GM21576 (cell line): Measurements from ENCODE around the gene ALDH5A1.

Experiments
- ATAC-seq: cut with Tn5 transposase; IDR thresholded peaks from one replicate; pipeline ENCODE4 v1.9.1; 2021; ENCODE audit warnings: mild to moderate bottlenecking, moderate library complexity; ENCODE audit not compliant: unreplicated experiment

The ALDH5A1 gene

GRCh38 chr6:24564081-24564480 lies 69.3 kb downstream of the ALDH5A1 start:
- ATAC-seq: no peak

DNA sequence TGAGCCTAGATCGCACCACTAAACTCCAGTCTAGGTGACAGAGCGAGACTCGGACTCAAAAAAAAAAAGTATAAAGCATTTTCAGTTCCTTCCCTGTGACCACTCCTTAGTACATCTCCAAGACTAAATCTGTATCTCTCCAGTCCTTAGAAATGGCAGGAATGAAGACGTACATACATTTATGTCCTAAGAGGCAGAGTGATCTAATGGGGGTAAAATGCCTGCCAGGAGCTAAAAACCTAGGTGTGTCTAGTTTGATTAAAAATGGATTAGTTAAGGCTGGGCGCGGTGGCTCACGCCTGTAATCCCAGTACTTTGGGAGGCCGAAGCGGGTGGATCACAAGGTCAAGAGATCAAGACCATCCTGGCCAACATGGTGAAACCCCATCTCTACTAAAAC lies 70.4 kb downstream of the ALDH5A1 start:
- ATAC-seq: no peak

DNA sequence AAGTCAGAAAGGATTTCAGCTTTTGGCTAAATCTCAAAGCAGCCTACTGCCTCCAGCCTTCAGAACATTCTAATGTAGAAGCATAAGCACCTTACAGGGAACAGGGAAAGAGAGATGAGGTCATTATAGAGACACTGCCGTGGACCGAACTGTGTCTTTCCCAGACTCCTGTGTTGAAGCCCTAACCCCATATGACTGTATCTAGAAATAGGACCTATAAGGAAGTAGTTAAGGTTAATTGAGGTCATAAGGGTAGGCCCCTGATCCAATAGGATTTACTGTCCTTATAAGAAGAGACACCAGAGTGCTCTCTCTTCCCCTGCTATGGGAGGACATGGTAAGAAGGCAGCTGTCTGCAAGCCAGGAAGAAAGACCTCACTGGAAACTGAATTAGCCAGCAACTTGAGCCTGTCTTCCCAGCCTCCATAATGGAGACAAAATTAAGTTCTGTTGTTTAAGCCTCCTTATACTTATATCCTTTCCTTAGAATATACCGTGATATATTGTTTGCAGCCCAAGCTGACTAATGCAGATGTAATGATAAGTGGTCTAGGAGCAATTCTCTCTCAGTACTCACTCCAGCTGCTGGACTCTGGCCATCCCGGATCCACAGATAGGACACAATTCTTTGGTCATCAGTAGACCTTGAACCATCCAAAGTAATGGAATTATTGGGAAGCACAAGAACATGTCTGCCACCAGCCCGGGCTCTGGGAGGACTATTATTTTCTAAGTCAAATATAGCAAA lies 71.4 kb downstream of the ALDH5A1 start:
- no peak for ATAC-seq

DNA sequence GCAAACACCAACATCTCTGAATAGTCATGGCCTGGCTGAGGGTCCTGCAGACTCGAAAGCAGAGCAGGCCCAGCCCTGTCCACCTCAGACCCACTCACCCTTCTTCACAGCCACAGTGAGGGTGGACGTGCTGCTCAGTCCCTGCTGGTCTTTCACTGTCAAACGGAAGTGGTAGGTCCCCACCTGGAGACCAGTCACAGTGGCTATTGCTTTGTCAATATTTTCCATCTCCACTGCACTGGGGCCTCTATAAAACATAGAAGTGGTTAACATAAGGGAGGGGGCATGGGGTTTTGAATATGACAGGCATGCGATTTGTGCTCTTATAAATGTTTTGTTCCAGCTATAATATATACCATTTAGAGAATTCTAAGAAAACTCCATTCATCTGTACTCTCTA lies 73.9 kb downstream of the ALDH5A1 start:
- ATAC-seq: no peak

DNA sequence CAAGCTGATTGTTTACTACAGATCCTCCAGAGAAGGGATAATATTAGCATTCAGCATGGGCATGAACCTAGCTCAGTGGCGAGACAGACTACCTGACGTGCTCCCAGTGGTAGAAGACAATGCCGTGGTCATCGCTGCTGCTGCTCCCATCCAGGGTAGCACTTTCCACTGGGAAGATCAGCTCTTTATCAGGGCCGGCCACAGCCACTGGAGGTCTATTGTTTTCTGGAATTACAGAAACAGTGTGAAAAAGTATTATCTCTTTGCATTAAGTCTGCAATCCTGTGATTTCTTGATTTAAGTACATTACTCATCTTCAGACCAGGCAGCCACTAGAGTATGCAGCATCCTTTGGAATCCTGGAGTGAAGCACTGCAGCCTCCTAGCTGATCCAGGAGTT lies 75.0 kb downstream of the ALDH5A1 start:
- ATAC-seq: no peak

- ATAC-seq: no peak
Measured at GRCh38 chr6:24571361-24571760, 76.6 kb downstream of the ALDH5A1 start.

GRCh38 chr6:24574809-24575208 lies 80.0 kb downstream of the ALDH5A1 start:
- ATAC-seq: peak; percentile 95

DNA sequence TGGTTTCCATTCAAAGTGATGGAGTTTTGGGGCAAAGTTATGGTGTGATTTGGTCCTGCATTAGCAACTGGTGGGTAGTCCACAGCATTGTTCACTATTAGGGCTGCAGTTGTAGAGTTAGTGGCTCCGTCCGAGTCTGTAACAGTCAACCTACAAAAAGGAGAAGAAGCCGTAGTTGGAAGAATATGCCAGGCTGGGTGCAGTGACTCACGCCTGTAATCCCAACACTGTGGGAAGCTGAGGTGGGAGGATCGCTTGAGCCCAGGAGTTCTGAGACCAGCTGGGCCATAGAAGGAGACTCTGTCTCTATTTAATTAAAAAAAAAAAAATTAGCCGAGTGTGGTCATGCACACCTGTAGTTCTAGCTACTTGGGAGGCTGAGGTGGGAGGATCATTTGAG lies 81.7 kb downstream of the ALDH5A1 start:
- no peak for ATAC-seq

DNA sequence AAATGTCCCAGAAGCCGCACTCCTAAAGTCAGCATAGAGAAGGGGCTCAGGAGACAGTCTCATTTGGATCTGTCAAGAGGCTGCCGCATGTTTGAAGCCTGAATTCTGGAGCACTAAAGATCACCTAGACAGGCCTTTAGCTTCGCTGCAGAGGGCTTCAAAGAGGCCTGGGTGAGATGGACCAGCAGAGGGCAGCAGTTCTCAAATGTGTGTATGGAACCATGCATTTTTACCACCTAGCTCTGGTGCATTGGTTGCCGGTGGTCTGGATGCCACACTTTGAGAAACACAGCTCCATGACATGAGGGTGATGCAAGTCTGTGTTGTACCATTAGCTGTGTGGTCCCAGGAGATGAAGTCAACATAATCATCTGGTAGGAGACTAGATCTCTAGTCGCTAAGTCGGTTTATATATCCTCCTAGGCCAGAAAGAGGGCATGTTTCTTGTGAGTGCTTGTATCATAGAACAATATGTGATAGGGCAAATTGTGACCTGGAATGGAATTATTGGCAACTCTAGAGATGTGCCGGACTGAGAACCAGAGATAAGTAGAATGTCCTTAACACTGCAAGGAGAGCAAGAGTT lies 86.4 kb downstream of the ALDH5A1 start:
- peak; percentile 54 for ATAC-seq

DNA sequence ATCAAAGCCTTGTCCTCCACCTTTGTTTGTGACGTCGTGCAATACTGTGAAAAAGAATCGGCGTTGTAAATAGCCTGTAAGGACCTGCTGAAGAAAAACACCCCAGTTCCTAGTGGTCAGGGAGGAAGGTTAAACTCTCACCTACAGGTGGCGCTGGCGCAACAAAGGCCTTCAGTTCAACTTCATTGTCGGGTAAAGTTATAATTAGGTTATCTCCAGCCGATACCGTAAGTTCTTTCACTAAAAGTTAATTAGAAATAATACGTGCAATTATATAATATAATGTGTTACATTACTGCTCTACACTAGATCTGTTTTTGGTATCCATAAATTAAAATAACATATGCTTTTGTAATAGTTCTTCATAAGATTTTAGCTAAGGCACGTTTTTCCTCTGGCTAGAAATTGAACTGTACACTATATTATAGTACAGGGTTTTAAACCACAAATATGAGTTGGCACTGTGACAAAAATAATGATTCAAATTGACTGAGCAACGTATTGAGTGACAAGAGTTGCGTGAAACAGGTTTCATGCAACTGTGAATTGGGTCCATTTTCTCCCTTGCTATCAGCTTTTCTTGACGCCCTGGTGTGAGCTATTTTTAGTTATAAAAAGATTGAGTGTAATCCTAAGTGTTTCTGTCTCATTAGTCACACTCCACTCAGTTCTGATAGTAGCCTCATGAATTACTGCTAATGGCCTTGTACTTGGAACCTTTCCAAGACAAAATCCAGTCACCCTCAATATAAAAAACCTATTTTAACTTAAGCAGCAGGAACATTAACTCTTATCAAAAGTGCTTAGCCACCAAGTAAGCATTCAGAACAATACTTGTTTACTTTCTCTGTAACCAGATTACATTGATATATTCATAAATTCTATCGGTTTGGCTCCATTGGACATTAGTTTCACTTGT lies 89.0 kb downstream of the ALDH5A1 start:
- ATAC-seq: peak; percentile 79

DNA sequence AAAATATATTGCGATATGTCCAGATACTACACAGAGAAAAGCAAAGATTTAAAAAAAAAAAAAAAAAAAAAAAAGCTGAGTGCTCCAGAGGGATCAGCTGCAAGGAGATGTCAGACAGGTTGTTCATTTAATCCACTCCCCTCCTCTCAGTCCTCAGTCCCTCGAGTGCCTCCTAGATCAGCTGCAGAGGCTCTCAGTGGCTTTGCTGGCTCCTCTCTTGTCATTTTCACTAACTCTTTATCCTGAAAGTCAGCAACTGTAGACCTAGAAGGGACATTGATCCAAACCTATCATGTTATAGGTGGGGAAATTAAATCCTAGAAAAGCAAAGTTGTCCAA lies 89.6 kb downstream of the ALDH5A1 start:
- no peak for ATAC-seq
